GM20000 (cell line): ENCODE measurements around the gene MANBA.
A peak's percentile ranks its signal among the peaks of the same experiment; 100 is the strongest.

Experiments
- DNase-seq: peaks from one replicate; pipeline ENCODE4 v3.0.0; 2012; ENCODE audit warnings: low spot score
- CTCF ChIP-seq: IDR thresholded peaks from 2 replicates; pipeline ENCODE4 v1.5.1; 2012; ENCODE audit warnings: mild to moderate bottlenecking, control low read depth; ENCODE audit errors: extremely low read depth, missing control alignments

Gene MANBA

DNA sequence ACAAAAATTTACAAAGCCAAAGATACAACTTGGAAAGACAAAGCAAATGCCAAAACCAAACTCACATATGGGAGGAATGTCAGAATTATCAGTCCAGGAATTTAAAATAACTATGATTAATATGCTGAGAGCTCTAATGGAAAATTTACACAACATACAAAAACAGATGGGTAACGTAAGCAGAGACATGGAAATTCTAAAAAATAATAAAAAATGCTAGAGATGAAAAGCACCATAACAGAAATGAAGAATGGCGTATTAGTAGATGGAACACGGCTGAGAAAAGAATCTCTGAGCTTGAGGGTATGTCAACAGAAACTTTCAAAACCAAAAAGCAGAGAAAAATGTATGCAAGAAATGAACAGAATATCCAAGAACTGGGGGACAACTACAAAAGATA, 4.1 kb upstream of the MANBA start:
- TF ChIP-seq CTCF, result no peak
- no peak for DNase-seq

DNA sequence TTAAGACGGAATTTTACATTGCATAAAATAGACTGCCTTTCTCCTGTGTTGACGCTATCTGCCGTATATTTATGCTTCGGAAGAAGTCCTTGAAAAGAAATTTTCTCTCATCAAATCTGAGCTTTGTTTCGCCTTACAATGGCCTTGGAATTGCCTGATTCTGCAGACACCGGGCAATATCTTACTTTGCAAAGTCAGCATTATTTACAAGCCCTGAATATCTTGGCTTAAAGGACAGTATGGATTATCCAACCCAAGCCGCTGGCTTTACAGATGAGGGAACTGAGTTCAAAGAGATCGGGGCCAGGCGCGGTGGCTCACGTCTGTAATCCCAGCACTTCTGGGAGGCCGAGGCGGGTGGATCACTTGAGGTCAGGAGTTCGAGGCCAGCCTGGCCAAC, 1.1 kb upstream of the MANBA start:
- DNase-seq, result no peak
- TF ChIP-seq CTCF, result no peak

DNA sequence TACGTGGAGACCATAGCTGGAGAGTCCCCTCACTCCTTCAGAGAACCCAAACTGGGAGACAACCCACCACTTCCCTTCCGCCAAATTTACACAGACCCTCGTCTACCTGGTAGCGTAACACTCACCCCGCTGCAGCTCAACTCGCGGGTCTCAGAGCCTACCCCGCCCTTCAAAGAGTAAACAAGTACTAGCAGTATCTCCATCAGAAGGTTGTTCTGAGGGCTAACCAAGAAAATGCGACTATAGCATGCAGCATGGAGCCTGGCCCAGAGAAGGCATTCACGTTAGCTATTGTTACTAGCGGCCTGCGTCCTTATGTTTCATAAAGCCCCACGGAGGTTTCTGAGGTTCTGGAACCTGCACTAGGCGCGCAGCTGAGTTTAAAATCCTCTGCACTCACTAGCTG, 531 bp upstream of the MANBA start:
- peak; percentile 47 for DNase-seq
- TF ChIP-seq CTCF, result no peak

DNA sequence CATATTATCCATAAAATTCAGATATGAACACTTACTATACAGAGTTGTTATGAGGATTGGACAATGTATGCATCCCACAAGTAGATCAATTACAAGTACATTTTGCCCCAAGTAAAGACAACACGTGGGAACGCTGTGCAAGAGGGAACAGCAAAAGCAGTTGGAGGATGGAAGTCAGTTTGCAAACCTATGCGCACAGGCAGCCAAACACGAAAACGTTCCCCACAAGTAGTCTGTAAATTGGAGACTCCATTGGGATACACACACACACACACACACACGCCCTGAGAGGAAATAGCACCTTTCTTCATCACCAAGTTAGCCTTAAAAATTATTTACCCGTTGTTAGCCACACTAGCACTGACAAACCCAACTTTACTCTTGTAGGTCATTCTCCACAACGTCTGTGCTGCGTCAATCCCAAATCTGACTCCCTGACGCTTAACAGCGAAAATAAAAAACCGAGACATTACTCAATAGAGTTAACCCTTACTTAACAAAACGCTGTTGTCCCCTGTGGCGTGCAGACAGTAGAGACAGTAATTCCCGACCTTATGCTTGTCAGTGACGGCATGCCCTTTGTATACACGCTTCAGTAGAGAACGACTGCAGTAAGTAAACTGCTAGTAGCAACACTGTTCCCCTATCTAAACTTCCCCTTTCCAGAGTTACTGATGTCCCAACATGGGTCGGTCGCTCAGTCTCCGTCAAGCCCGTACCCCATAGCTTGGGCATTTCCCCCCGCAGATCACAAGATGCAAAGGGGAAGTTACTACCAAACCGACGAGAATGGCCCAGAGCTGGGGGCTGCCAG, 730 bp downstream of the MANBA start:
- TF ChIP-seq CTCF, result no peak
- peak; percentile 67 for DNase-seq

- TF ChIP-seq CTCF, result no peak
Measured at GRCh38 chr4:102758241-102759160, 2.3 kb downstream of the MANBA start.

GRCh38 chr4:102757681-102758080, 3.1 kb downstream of the MANBA start:
- DNase-seq, result no peak
- TF ChIP-seq CTCF, result no peak

More at GRCh38 chr4:102758241-102759160, 2.3 kb downstream of the MANBA start:
- DNase-seq, result no peak

- no peak for DNase-seq
- no peak for TF ChIP-seq CTCF
Measured at GRCh38 chr4:102754044-102754443, 6.7 kb downstream of the MANBA start.
